Thyroid gland (tissue), 4 donors: Measurements from ENCODE around the gene PECR. TPM values are rescaled to one million over a fixed set of nuclear protein-coding genes. Genes with fewer than 3 reads are reported as not detected.
"Not testable (repeated sequence)": the region's sequence is repeated elsewhere in the genome, so short reads cannot be mapped to it uniquely, and the experiment has no call there.

Experiments used
- DNase-seq, 2 donors: peaks; one replicate each; pipeline ENCODE4 v3.0.0-alpha.2; 2019
- H3K27ac ChIP-seq, 3 donors: fragments of 200-600 bp; sonication (generic); 1 replicate in 2 of 3; 2 replicates in 1 of 3; pipeline ENCODE4 v1.5.1; 2016 to 2019; ENCODE audit warnings: mild to moderate bottlenecking in 1 of 3, moderate library complexity in 1 of 3
- H3K27me3 ChIP-seq: fragments of 200-600 bp; sonication (generic); one replicate; pipeline ENCODE4 v1.5.1; 2019
- H3K36me3 ChIP-seq, 2 donors: fragments of 200-600 bp; sonication (generic); one replicate each; pipeline ENCODE4 v1.5.1; 2016 to 2019
- H3K4me1 ChIP-seq, 2 donors: fragments of 200-600 bp; sonication (generic); one replicate each; pipeline ENCODE4 v1.5.1; 2017 to 2019
- H3K4me3 ChIP-seq, 3 donors: fragments of 200-600 bp; sonication (generic); replicated peaks in 1 of 3; 1 replicate in 2 of 3; 2 replicates in 1 of 3; pipeline ENCODE4 v1.5.1; 2016; ENCODE audit warnings: mild to moderate bottlenecking in 1 of 3
- H3K9me3 ChIP-seq: fragments of 200-600 bp; sonication (generic); one replicate; pipeline ENCODE4 v1.5.1; 2017
- CTCF ChIP-seq, 6 experiments: fragments of 200-600 bp in 3 of 6; fragments of 450-650 bp in 3 of 6; sonication (generic) in 3 of 6; IDR thresholded peaks; one replicate each; pipeline ENCODE4 v1.5.1; 2016 to 2019; ENCODE audit warnings: antibody characterized with exemption in 6 of 6, mild to moderate bottlenecking in 2 of 6, inconsistent platforms in 1 of 6, moderate library complexity in 1 of 6
- POLR2A ChIP-seq, 2 donors: fragments of 450-650 bp; IDR thresholded peaks; one replicate each; pipeline ENCODE4 v1.6.1; 2017; ENCODE audit warnings: antibody characterized with exemption in 2 of 2, mild to moderate bottlenecking in 2 of 2, moderate library complexity in 1 of 2
- WGBS, 2 donors: methylation state at CpG; one replicate each; pipeline ENCODE4 v1.1.5; 2017; 5-methylcytosine and 5-hydroxymethylcytosine counted together
- intact Hi-C: fragments of 100-400 bp; cut with DNase I; formaldehyde crosslinking; loops from one replicate; pipeline ENCODE4 v1.15.1; 2023
- total RNA-seq, 4 donors: library from RNA; depleted of rRNA; stranded (reverse); fragments of >200 nt; gene quantifications; one replicate each; pipeline ENCODE4 v1.2.3, GENCODE V29; 2016

The PECR gene
- total RNA-seq, 4 donors from 2014 or later = 14.6 to 25.6 (median 22.8) TPM

- H3K4me1 ChIP-seq = no peaks in the 10 kb centered on the region
- H3K4me3 ChIP-seq = no peak overlapping the region
- H3K36me3 ChIP-seq = peaks cover 0 to 2% of the 10 kb centered on the region in 2 donors
- H3K27ac ChIP-seq = no peak overlapping the region
- no peak for TF ChIP-seq CTCF (IDR thresholded peaks at IDR 0.05)
- TF ChIP-seq POLR2A (IDR thresholded peaks at IDR 0.05) = no peak
- H3K27me3 ChIP-seq = no peaks in the 10 kb centered on the region
- 93 to 100% methylated on average over 1 of the region's 1 CpG for WGBS, 2 donors
- DNase-seq = no peak
- intact Hi-C loops = no loop called here
- no peaks in the 10 kb centered on the region for H3K9me3 ChIP-seq
Measured at GRCh38 chr2:215997219-215997618, 84.4 kb downstream of the PECR start.

GRCh38 chr2:215994911-215995310, 86.7 kb downstream of the PECR start:
- 85 to 88% methylated on average over 4 of the region's 4 CpGs for WGBS, 2 donors
- TF ChIP-seq CTCF (IDR thresholded peaks at IDR 0.05) = no peak
- TF ChIP-seq POLR2A (IDR thresholded peaks at IDR 0.05) = no peak
- Histone ChIP-seq H3K27ac (no peak overlapping the region), H3K4me3 (no peak overlapping the region), H3K36me3 (peaks cover 0 to 2% of the 10 kb centered on the region in 2 donors), H3K9me3 (no peaks in the 10 kb centered on the region), H3K4me1 (no peaks in the 10 kb centered on the region), H3K27me3 (no peaks in the 10 kb centered on the region)
- no peak for DNase-seq
- intact Hi-C loops = no loop called here

GRCh38 chr2:215988556-215989207, 92.9 kb downstream of the PECR start:
- H3K36me3 ChIP-seq, intact Hi-C loops, DNase-seq, H3K4me3 ChIP-seq, H3K4me1 ChIP-seq, H3K27me3 ChIP-seq, H3K27ac ChIP-seq, H3K9me3 ChIP-seq: not testable (repeated sequence)
- WGBS, 2 donors = 100% methylated on average over 1 of the region's 5 CpGs; no CpG with 5 or more reads in 1 of the 2 donors

Other genes with a start within 250 kb of the PECR start
- 1 to 10 TPM; 4.4 to 5.4 (median 5.2) TPM for gene MREG, start 68.3 kb downstream of the PECR start, total RNA-seq
- gene TMEM169, start 110 bp upstream of the PECR start, total RNA-seq = 1 to 10 TPM; 1.9 to 3.1 (median 2.4) TPM
- gene XRCC5, start 27.5 kb upstream of the PECR start, total RNA-seq = 100 to 1,000 TPM; 185 to 240 (median 216) TPM